ENCODE measurements around the gene MAP4K1.

The MAP4K1 gene

DNA sequence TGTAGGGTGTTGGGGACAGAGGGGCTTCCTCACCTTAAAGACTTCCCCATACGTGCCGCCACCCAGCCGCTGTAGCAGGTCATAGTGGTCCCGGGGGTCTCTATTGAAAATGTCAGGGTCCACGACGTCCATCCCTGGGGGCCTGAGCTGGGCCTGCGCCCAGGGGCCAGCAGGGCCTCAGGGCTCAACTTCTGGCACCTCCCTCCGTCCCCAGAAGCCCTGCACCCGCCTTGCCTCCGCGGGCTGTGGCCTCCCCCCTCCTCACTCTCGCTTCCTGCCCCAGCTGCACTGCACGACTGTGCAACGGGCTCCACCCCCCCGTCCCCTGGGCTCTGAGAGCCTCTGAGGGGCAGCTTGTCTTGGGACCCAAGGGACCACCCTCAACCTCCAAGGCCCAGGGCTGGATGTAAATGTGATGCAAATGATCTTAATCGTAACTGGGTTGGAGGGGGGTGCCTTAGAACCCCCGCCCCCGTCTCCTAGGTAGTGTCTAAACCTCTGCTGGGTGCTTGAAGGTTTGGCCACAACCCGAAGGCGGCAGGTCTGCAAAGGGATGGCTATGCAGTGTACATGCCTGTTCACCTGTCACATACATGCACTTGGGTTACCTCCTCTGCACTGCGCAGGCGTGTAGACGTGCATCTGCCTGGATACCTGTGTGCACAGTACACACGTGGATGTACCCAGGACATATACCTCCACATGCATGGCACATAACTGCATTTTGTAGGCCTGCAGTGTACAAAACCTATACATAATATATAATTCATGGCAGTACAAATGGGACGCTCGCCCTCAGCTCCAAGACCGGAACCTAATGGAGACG lies at the start of gene MAP4K1:
MAP4K1 (minus strand) TSS at position 190 of the 826 bp plus-strand sequence; CDS start at position 132, 58 bp downstream.
- DNase-seq, result no peak

DNA sequence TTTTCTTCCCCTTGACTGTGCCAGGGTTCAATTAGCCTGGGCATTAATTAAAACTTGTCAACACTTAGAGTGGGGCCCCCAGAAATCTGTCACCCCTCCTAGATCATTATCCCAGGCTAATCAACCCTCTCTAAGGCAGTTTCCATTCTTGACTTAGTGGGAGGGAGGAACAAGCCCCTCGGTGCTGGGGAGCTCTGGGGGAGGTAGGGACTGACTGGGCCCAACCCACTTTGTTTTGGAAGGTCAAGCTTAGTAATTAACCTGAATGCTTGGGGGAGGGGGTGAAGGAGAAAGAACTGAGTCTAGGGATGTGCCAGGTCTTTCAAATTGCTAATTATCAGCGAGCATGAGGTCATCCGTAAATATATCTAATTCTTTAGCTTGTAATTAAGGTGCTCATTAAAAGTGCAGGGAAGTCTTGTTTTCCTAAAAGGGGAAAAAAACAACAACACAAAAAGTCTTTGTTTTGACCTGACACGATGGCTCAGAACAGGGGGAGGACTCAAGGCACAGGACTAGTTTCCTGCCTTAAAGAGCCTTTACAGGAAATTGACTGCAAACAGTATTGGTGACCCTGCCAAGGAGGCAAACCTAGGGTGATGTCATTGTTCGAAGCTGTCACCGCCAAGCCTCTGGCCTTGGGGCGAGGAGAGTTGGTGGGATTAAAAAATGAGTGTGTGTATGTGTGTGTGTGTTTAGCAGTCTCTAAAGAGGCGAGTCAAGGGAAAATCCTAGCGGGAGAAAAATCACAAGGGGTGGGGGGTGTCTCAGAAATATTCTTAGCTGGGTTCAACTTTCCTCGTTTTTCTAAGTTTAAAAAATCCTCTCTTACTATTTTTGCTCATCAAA lies 49.1 kb upstream of the MAP4K1 start:
- no peak for DNase-seq

DNA sequence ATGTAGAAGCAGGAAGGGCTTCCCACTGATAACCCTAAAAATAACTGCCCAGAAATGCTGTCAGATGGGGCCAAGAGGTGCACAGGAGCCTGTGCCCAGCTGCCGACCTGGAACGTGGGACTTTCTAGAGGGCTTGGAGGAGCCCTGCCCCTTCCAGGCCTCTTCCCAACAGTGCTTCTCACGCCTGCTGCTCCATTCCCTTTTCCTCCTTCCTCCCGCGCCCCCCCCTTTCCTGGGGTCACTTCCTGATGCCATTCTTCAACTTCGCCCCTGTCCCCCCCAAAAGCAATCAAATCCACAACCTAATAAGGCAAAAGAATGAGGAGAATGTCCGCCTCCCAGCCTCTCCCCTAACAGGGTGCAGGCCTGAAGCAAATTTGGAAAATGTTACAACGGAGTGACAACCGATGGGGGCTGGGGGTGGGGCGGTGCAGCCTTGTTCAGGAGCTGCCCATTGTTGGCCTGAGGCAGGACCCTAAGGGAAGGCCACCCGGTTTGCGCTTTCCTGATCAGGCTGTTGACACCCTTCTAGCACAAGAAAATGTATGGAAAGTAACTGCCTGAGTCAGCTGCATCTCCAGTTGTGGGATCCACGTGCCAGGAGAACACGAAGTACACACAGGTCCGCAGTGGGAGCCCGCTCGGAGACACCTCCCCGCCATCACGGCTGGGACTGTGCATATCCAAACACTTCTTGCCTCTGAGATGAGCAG lies 48.4 kb upstream of the MAP4K1 start:
- DNase-seq, result no peak

DNA sequence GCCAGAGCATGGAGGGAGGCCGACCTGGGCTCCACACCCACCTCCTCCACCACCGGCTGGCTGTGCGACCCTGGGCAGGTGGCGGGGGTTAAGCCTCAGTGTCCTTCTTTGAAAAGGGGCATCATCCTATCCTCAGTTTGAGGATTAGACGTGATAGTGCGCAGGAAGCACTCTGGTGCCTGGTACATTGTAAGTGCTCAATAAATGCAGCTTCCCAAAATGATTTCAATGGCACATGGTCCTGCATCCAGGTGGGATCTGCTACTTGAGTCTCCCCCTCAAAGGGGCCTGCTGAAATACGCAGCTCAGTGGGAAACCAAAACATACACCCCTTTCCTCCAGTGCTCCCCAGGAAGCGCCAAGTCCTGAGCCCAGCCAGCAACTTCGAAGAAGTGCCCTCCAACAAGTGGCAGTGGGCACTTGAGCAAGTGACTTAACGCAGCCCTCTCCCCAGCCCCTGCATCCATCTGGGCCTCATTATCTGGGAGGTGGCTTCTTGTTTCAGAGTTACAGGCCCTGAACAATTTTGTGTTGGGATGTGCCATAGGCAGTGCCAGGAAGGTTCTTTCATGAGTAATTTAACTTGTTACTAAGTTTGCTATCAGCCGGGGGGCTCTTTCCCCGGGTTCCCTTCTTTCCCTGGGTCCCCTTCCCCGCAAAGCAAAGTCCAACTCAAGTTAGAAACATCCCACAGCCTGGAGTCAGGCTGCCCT lies 47.6 kb upstream of the MAP4K1 start:
- no peak for DNase-seq

DNA sequence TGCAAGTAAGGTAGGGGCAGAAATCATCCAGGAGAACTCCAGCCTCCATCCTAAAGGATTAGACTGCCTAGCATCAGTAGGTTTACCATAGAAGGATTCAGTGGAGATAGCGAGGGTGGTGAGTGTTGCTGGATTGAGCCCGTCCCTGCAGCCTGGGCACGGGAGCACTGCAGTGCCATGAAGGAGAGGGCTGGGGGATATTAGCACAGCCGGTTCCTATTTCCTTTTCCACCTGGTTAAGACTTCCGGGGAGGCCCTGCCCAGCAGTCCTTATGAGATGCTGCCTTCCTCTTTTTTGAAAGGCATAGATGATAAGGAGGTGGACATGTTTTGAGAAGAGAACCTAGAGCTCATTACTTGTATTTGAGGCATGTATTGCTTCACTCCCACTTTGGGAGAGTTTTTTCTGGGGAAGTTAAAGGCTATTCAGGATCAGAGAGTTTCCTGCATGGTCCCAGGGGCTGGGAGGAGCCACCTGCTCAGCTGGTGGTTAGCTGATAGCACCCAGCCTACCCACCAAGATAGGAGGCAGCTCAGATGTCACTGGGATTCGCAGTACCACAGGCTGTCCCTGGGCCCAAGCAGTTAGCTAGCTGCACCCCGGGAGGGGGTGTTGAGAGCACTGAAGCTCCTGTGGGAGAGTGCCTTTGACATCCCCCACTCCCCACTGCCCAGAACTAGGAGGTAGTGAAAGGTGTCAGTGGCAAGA lies 46.9 kb upstream of the MAP4K1 start:
- no peak for DNase-seq

DNA sequence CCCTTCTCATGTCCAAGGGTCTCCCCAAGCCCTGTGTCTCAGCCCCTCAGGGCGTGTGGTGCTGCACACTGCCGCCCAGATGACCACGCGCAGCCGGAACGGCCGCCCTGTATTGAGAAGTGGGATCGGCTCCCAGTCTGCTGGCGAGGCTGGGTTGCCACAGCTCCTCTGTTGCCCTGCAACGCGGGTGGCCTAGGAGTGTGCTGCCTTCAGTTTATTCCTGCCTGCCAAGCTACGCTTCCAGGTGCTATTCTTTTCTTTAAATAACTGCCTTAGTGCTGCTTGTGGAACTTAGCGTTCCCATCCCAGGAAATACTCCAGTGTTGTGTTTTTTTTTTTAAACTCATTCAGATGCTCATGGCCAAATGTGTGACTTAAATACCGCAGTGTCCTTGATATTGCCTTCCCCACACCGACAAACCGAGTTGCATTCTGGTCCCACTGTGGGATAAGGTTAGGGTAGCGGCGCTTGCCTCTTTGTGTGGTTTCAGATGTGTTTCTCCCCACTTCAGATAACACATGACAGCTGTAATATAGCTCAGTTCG lies 46.3 kb upstream of the MAP4K1 start:
- DNase-seq, result no peak

DNA sequence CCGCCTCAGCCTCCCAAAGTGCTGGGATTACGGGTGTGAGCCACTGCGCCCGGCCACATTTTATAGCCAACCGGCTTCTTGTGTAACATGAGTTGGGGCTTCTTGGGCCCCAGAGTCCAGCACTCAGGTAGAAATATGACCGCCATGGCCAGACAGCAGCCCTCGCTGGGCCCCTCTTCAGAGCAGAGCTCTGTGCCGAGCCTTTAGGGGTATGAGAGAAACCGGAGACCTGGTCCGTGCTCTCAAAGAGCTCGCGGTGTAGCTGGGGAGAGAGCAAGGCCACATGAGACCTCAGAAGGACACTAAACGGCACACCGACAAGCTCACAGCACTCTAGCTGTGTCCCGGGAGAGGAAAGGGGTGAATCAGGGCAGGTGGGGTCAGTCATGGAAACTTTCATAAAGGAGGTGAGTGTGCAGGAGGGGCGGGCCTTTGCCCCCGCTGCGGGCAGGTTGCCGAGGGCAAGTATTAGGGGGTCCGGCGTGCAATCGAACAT lies 45.5 kb upstream of the MAP4K1 start:
- no peak for DNase-seq

DNA sequence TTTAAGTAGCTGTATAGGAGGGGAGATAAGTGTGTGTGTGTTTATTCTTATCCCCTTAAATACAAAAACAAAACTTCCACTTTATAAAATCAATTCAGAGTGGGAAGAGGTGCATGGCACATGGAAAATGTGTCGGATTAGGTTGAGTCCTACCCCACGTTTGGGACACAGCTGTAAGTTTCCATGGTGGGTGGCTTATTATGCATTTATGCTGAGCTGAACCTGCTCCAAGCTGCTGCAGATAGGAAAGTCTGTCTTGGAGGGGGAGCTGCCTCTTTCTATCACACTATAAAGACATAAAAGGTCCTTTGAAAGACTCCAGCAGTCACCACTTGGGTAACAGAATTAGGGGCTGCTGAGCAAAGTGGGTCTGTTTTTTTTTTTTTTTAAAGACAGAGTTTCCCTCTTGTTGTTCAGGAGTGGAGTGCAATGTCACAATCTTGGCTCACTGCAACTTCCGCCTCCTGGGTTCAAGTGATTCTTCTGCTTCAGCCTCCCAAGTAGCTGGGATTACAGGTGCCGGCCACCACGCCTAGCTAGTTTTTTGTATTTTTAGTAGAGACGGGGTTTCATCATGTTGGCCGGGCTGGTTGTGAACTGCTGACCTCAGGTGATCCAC lies 44.9 kb upstream of the MAP4K1 start:
- DNase-seq, result no peak

DNA sequence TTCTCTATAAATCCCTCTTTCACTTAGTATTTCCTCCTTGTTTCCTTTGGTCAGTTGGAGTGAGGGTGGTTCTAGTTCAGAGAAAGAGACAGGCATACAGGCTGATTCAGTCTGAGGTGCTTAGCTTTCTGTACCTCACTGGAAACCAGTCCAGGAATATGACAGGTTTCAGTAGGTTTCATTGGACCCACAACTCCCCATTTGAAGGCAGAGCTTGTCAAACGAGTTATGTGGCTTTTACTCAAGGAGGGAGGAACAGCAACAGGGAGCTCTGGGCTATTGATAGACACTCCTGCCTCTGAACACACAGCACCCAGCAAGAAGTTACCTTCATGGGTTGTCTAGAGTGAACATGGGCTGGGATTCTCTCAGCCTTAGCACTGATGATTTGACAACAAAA lies 44.2 kb upstream of the MAP4K1 start:
- DNase-seq, result no peak

DNA sequence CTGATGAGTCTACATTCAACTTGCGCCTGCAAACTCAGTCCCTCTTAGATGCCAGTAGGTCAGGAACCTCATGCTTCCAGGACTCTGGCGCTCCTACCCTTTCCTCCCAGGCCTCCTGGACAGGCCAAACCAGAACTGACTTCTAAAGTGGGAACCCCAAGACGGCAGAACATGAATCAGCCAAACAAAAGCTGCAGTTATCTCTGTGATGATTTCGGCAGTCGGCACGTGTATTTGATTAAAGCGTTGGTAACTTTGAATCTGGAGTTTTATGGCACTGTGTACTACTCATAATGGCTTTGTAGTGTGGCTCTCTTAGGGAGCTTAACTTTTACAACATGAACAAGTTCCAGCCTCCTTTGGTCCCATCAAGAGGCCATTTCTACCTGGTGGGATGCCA lies 43.4 kb upstream of the MAP4K1 start:
- no peak for DNase-seq

DNA sequence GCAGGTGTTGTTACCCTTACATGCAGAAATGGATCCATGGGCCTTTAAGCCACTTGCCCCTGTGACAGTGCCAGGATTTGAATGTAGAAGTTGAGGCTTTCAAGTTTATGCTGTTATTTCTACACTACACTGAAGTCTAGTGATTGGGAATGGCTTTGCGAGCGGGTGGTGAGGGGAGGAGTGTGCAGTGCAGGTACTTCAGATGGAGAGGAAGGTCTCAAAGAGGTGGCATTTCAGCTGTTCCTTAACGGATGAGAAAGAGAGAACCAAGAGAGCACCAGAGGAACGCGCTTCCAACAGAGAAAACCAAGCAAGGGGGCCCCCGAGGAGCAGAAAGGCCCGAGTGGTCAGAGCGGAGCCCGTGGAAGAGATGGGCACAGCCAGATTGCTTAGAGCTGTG lies 43.0 kb upstream of the MAP4K1 start:
- DNase-seq, result no peak

DNA sequence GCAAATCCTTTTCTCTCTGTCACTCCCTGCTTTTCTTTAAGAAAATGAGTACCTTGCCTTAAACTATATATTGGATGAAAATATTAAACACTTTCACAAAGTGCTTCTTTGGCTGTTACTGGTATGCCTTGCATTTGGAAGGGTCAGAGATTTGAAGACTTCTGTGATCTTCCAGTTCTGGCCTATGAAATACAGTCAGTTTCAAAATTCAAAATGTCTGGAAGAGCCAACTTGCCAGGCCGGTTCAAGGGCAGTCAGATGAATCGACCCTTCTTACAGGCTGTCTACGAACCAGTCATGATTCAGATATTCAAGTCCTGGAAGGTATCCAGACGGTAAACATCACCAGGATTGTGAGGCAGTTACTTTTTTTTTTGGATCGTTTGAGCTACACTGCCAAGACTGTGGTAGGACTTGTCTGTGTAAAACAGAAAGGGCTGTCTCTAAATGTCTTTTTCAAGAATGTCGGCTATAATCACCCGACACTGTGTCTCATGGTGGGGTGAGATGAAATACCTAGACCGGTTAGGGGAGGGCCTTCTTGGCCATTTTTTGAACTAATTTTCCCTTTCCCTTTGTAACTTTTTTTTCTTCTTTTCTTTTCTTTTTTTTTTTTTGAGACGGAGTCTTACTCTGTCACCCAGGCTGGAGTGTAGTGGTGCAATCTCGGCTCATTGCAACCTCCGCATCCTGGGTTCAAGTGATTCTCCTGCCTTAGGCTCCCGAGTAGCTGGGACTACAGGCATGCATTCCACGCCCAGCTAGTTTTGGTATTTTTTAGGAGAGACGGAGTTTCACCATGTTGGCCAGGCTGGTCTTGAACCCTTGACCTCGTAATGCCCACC lies 40.9 kb upstream of the MAP4K1 start:
- peak; percentile 54 for DNase-seq

DNA sequence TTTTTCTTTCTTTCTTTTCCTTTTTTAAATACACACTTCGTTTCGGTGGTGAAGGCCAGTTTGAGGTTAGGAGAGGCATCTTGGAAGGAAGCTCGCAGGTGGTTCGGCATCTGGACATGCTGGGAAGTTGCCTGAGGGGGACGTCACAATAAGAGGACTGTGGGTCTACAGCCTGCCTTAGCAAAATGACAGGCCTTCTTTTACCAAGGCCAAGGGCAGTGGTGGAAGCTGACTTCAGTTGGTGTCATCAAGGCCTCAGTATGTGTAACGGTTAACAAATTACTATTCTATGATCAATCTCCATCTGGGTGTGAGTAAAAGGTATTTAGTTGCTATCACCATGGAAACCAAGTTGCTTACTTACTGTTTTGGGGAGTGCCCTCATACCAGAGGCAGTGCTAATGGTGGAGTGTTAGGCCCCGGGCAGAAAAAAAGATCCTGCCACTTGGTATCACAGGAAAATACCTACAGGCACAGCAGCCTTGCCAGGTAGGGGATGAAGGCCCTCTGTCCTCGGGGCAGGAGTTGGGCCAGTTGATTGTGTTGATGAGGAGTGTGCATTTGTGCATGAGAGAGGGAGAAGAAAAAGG lies 40.0 kb upstream of the MAP4K1 start:
- DNase-seq, result no peak

DNA sequence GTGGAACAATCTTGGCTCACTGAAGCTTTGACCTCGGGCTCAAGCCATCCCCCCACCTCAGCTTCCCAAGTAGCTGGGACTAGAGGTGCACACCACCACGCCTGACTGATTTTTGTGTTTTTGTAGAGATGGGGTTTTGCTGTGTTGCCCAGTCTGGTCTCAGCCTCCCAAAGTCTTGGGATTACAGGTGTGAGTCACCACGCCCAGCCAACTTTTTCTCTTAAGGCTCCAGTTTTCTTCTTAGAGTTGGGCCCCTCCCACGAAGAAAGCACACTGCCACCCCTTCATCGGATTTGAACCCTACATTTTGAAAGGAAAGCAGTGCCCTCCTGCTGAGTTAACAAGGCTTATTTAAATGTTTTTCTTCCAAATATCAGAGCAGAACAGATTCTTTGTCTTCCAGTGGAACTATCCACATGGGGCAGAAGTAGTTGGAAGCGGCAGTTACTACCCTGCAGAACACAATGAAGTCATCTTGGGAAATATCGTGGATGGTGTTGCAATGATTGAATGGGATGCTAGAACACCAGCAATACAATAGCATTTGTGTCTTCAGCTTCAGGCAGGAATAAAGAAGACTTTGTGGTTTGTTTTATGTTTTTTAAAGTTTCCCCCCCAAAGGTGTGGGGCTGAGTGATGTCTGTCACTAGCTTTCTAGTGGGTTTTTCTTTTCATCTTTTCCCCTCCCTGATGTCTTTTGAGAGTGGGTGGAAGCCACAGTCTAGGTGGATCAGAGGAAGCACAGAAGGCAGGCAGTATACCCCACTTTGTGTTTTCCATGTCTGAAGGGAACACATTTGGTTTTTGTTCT lies 38.6 kb upstream of the MAP4K1 start:
- no peak for DNase-seq

DNA sequence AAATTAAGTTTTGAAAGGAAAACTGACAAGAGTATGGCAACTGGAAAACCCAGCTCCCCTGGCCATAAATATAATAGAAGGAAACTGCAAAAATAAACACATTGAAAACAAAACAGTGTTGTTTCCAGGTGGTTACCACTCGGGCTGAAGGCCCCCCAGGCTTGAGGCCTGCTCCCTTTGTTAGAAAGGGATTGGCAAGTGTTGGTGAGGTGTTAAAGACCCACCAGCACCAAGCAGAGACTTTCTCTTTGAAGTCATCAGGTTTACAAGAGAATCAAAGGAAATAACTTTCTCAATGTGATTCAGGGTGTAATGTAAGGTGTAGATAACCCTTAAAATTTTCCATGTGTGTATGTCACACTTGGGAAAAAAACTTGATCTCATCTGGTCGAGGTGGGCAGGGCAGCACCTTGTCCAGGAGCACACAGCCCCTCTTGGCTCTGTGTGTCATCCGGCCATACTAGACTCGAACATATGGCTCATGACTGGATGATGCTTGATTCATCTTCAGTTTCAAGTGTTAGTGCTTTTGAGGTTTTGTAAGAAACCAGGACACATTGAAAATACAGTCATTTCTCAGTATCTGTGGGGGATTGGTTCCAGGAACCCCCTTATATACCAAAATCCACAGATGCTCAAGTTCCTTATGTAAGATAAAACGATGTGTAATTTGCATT lies 37.5 kb upstream of the MAP4K1 start:
- no peak for DNase-seq

DNA sequence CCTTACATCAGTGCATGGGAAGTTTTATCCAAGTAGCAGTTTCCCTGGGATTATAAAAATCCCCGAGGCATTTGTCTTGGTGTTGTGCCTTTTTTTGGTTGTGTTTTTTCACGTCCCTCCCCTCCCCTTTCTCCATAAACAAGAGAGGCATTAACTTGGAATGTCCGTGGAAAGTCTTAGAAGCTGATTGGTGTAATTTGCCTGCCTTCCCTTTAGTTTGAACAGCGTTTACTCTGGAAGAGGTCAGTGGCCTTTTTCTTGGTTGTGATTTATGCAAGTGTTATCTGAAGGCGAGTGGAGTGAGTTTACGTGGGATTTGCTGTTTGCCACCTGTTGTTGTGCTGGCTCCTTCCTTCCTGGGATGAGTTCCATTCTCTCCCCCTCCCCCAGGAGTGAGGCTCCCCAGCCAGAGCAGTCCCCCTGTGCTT lies 36.9 kb upstream of the MAP4K1 start:
- no peak for DNase-seq

DNA sequence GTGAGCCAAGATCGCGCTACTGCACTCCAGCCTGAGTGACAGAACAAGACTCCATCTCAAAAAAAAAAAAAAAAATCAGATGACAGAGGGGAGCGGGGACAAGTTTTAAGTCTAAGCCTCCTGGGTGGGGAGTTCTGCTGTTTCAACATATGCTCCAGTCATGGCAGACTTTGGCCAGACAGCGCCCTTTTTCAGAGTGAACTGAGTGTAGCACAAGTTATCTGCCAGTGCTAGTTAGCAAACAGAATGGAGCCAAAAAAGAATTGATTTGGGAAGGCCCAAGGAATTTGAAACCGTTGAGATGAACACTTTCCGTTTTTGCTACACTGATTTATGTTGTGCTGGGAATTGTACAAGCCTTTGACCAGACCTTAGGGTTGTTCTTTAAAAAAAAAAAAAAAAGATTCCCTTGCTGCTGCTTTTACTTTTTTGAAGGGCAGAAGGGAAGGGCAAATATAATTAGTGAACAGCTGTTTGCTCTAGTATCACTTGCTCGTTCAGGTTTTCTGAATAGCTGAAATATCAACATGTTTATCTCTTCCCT lies 35.3 kb upstream of the MAP4K1 start:
- no peak for DNase-seq

Data from NCI-H2081 treated with DMSO at 0.1 percent for 48 hours (cell line).